Endothelial cell of umbilical vein (primary cell): ENCODE data around the gene GPR137B. TPM values are rescaled to one million over a fixed set of nuclear protein-coding genes. Genes with fewer than 3 reads are reported as not detected.

Source experiments
- BruUV-seq: library from RNA; stranded (reverse); fragments of 400-500 nt; replicated peaks from 2 replicates; lab custom pipeline; 2021; lab: Mats Ljungman, UMichigan
- CTCF ChIA-PET: fragments of 300-600, 350-600 bp; sonication (Branson Sonifier 250); formaldehyde crosslinking; loops from one replicate; lab custom pipeline; 2021; ENCODE audit warnings: antibody characterized with exemption, inconsistent platforms; lab: Charles Lee
- POLR2A ChIA-PET: fragments of 300-600, 350-600 bp; sonication (Branson Sonifier 250); formaldehyde crosslinking; loops from one replicate; lab custom pipeline; 2021; ENCODE audit warnings: antibody characterized with exemption, inconsistent platforms; lab: Charles Lee
- DNase-seq: peaks from one replicate; pipeline ENCODE4 v3.0.0-alpha.2; 2011; ENCODE audit warnings: low read depth, low spot score
- FAIRE-seq: peaks from 2 replicates; lab custom pipeline; 2011; peaks lifted over from hg19 to GRCh38; lab: Jason Lieb, UNC
- H2AFZ ChIP-seq: 2 replicates; pipeline ENCODE4 v1.6.0; 2012; ENCODE audit warnings: low read depth, low read length, control low read depth, inconsistent platforms
- H3K27ac ChIP-seq: 2 replicates; pipeline ENCODE4 v1.5.1; 2011; ENCODE audit warnings: low read depth, mild to moderate bottlenecking, control low read depth, low read length, moderate library complexity; ENCODE audit not compliant: insufficient read depth
- H3K27me3 ChIP-seq, 2 experiments: 2 replicates each; pipeline versions ENCODE4 v1.6.0 to v1.6.1; 2011; ENCODE audit warnings: low read length in 2 of 2, mixed read lengths in 1 of 2; ENCODE audit not compliant: control insufficient read depth in 2 of 2, insufficient read depth in 2 of 2
- H3K36me3 ChIP-seq, 2 experiments: 2 replicates in 1 of 2; 3 replicates in 1 of 2; pipeline ENCODE4 v1.5.1; 2011; ENCODE audit warnings: low read length in 2 of 2, mild to moderate bottlenecking in 1 of 2, moderate library complexity in 1 of 2; ENCODE audit not compliant: control insufficient read depth in 2 of 2, insufficient read depth in 2 of 2; ENCODE audit errors: extremely low read depth in 1 of 2
- H3K4me1 ChIP-seq: 3 replicates; pipeline ENCODE4 v1.5.1; 2011; ENCODE audit warnings: mild to moderate bottlenecking, low read length; ENCODE audit not compliant: control insufficient read depth, insufficient read depth; ENCODE audit errors: extremely low read depth
- H3K4me2 ChIP-seq: 2 replicates; pipeline ENCODE4 v1.6.1; 2011; ENCODE audit warnings: low read length, control low read depth, mixed read lengths; ENCODE audit not compliant: insufficient read depth
- H3K4me3 ChIP-seq, 3 experiments: fragments of 200-600 bp in 1 of 3; sonication (generic), shearing (Covaris generic) in 1 of 3; replicated peaks in 1 of 3; 2 replicates each; pipeline ENCODE4 v1.5.1; 2011 to 2016; ENCODE audit warnings: control low read depth in 3 of 3, low read length in 3 of 3, mild to moderate bottlenecking in 2 of 3, inconsistent platforms in 1 of 3, low read depth in 1 of 3, moderate library complexity in 1 of 3; ENCODE audit not compliant: insufficient read depth in 1 of 3
- H3K79me2 ChIP-seq: 2 replicates; pipeline ENCODE4 v1.6.0; 2012; ENCODE audit warnings: low read length, inconsistent platforms; ENCODE audit not compliant: control insufficient read depth, insufficient read depth
- H3K9ac ChIP-seq: replicated peaks from 2 replicates; pipeline ENCODE3; 2011; ENCODE audit warnings: low read length, control low read depth; ENCODE audit not compliant: insufficient read depth; ENCODE audit errors: extremely low read depth
- H3K9me1 ChIP-seq: replicated peaks from 3 replicates; pipeline ENCODE4 v1.6.0; 2011; ENCODE audit warnings: mild to moderate bottlenecking, low read length; ENCODE audit not compliant: control insufficient read depth, insufficient read depth; ENCODE audit errors: extremely low read depth
- H3K9me3 ChIP-seq: replicated peaks from 2 replicates; pipeline ENCODE4 v1.5.1; 2012; ENCODE audit warnings: low read length, inconsistent platforms; ENCODE audit not compliant: control insufficient read depth, insufficient read depth
- H4K20me1 ChIP-seq: replicated peaks from 2 replicates; pipeline ENCODE3; 2011; ENCODE audit warnings: mild to moderate bottlenecking, low read length; ENCODE audit not compliant: control insufficient read depth, insufficient read depth; ENCODE audit errors: extremely low read depth
- CTCF ChIP-seq, 2 donors: IDR thresholded peaks; 1 replicate in 1 of 2; 2 replicates in 1 of 2; pipeline ENCODE4 v1.5.1; 2011; ENCODE audit warnings: low read length in 2 of 2, mild to moderate bottlenecking in 2 of 2, moderate library complexity in 2 of 2, control low read depth in 1 of 2, inconsistent platforms in 1 of 2, low read depth in 1 of 2; ENCODE audit not compliant: insufficient read depth in 1 of 2; ENCODE audit errors: extremely low read depth in 1 of 2
- EZH2 ChIP-seq: IDR thresholded peaks from 2 replicates; pipeline ENCODE4 v1.6.1; 2012; ENCODE audit warnings: borderline replicate concordance, low read depth, mild to moderate bottlenecking, moderate library complexity, low read length, inconsistent platforms; ENCODE audit not compliant: severe bottlenecking
- FOS ChIP-seq: IDR thresholded peaks from 2 replicates; pipeline ENCODE4 v1.6.1; 2011; ENCODE audit warnings: mild to moderate bottlenecking, low read length, moderate library complexity, borderline replicate concordance; ENCODE audit not compliant: insufficient read depth
- GATA2 ChIP-seq: IDR thresholded peaks from 2 replicates; pipeline ENCODE4 v1.7.0; 2011; ENCODE audit warnings: low read depth, mild to moderate bottlenecking, moderate library complexity, mixed read lengths, low read length; ENCODE audit not compliant: insufficient read length, insufficient read depth
- JUN ChIP-seq: IDR thresholded peaks from 2 replicates; pipeline ENCODE4 v1.6.1; 2011; ENCODE audit warnings: borderline replicate concordance, low read depth; ENCODE audit not compliant: insufficient read length, insufficient read depth
- MYC ChIP-seq: IDR thresholded peaks from one replicate; pipeline ENCODE4 v1.6.1; 2011; ENCODE audit warnings: mild to moderate bottlenecking, low read depth, low read length
- POLR2A ChIP-seq: IDR thresholded peaks from 2 replicates; pipeline ENCODE4 v1.6.1; 2012; ENCODE audit warnings: low read depth, mild to moderate bottlenecking, control low read depth, low read length
- POLR2AphosphoS5 ChIP-seq: IDR thresholded peaks from 2 replicates; pipeline ENCODE4 v1.6.1; 2012; ENCODE audit warnings: low read depth, mild to moderate bottlenecking, control low read depth, low read length, moderate library complexity; ENCODE audit not compliant: insufficient read depth
- dilution Hi-C: fragments of 300-500 bp; cut with MboI; formaldehyde crosslinking; loops from one replicate; pipeline ENCODE4 v1.15.0; 2019; ENCODE audit warnings: low sequenced_read_pairs; ENCODE audit not compliant: extremely low pct_ligation_motif_present
- intact Hi-C: fragments of 100-400 bp; cut with micrococcal nuclease; formaldehyde crosslinking; loops from one replicate; pipeline ENCODE4 v1.10.0; 2022
- polyA plus RNA-seq, 4 experiments: library from polyadenylated mRNA; depleted of rRNA in 3 of 4; stranded (reverse) in 3 of 4; unstranded in 1 of 4; fragments of >200 nt; gene quantifications; 2 replicates each; pipeline versions ENCODE4 v1.2.1 to v1.2.3, GENCODE V29; 2011 to 2012; ENCODE audit warnings: missing spikeins in 1 of 4
- total RNA-seq: library from RNA; stranded (reverse); gene quantifications from 2 replicates; pipeline ENCODE4 v1.2.3, GENCODE V29; 2021
- TF ChIP-seq, protein P1 (sequence below): IDR thresholded peaks from 2 replicates; pipeline ENCODE4 v1.6.1; 2011; ENCODE audit not compliant: insufficient read depth, insufficient read length

GPR137B gene
- total and polyA plus RNA-seq, 2 donors (not counting 3 experiments of a cell fraction or from before 2014, with no cell fraction given) = 7.8 to 11.9 TPM

- Histone ChIP-seq H3K27me3 (peaks cover 10 to 14% of the 10 kb centered on the region in 2 experiments), H3K27ac (no peak overlapping the region), H3K4me3 (peak overlapping the region; percentile 69 to 87 (median 85)), H3K9ac (no peak overlapping the region), H3K4me2 (peak overlapping the region; percentile 87), H3K9me3 (no peaks in the 10 kb centered on the region), H3K36me3 (no peaks in the 10 kb centered on the region), H3K79me2 (no peaks in the 10 kb centered on the region), H2AFZ (peak overlapping the region; percentile 71), H3K4me1 (peaks cover 16% of the 10 kb centered on the region), H4K20me1 (no peaks in the 10 kb centered on the region), H3K9me1 (no peaks in the 10 kb centered on the region)
- no peak for TF ChIP-seq MYC
- TF ChIP-seq POLR2A = no peak
- no peak for TF ChIP-seq CTCF (IDR thresholded peaks at IDR 0.05; ENCODE audit: extremely low read depth in 1 of 2, insufficient read depth in 1 of 2, low read depth in 1 of 2, low read length in 2 of 2)
- no peak for TF ChIP-seq FOS
- no peak for TF ChIP-seq EZH2
- no peak for TF ChIP-seq GATA2
- TF ChIP-seq, protein P1, sequence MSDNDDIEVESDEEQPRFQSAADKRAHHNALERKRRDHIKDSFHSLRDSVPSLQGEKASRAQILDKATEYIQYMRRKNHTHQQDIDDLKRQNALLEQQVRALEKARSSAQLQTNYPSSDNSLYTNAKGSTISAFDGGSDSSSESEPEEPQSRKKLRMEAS = no peak
- no peak for TF ChIP-seq JUN
- TF ChIP-seq POLR2AphosphoS5 = no peak
- intact Hi-C loops (loop anchor here (1.0 to 5.0 kb wide), 2 partner anchors 141 to 656 kb away; partner anchors contain the start of gene MTR), dilution Hi-C loops (no loop called here)
- FAIRE-seq (peak; percentile 58), DNase-seq (no peak)
- no TSS peak for BruUV-seq
- ChIA-PET CTCF (interaction anchor here (0.7 to 0.9 kb wide), 2 partner anchors 9 to 30 kb away, joined by 4 to 6 read pairs; no protein-coding TSS in a partner anchor), POLR2A (no interaction called here)
Observed at GRCh38 chr1:236140705-236141446, 1.5 kb upstream of the GPR137B start.
